K562 (cell line): ENCODE data around the gene KCNMB4. TPM values are rescaled to one million over a fixed set of nuclear protein-coding genes. Genes with fewer than 3 reads are reported as not detected.

Experiments
- CREB1 ChIP-seq, 2 experiments: sonication (generic) in 1 of 2; formaldehyde crosslinking in 1 of 2; IDR thresholded peaks; 2 replicates each; pipeline versions ENCODE4 v1.6.1 to v1.8.0; 2012 to 2022; ENCODE audit warnings: inconsistent platforms in 1 of 2, mild to moderate bottlenecking in 1 of 2, missing genetic modification reagents in 1 of 2, moderate library complexity in 1 of 2
- MNT ChIP-seq, 2 experiments: fragments of 450-650 bp; conservative IDR thresholded peaks; 2 replicates each; pipeline ENCODE4 v1.6.1; 2017; ENCODE audit warnings: mild to moderate bottlenecking in 2 of 2, moderate library complexity in 2 of 2
- ZBTB40 ChIP-seq, 2 experiments: fragments of 450-650 bp in 1 of 2; sonication (generic) in 1 of 2; formaldehyde crosslinking in 1 of 2; IDR thresholded peaks; 2 replicates each; pipeline versions ENCODE4 v1.7.1 to v1.9.0; 2016 to 2022; ENCODE audit warnings: inconsistent platforms in 1 of 2, mild to moderate bottlenecking in 1 of 2, missing genetic modification reagents in 1 of 2
- ZBTB5 ChIP-seq: fragments of 450-650 bp; IDR thresholded peaks from 2 replicates; pipeline ENCODE4 v1.6.1; 2017; ENCODE audit warnings: antibody characterized with exemption
- polyA plus RNA-seq, 8 experiments: library from polyadenylated mRNA; depleted of rRNA in 4 of 8; stranded (reverse) in 5 of 8; unstranded in 3 of 8; fragments of >200 nt; fragmentation: Nextera tagmentation in 2 of 8; fragmentation: Illumina TruSeq in 1 of 8; extraction: Ambion mirVana in 2 of 8; extraction: Trizol in 1 of 8; gene quantifications; 2 replicates each; pipeline versions ENCODE4 v1.2.1 to v1.2.3, GENCODE V29; 2011 to 2014; ENCODE audit warnings: inconsistent platforms in 1 of 8, missing spikeins in 1 of 8
- total RNA-seq, 7 experiments: library from RNA; depleted of rRNA in 6 of 7; stranded (reverse); fragments of >200 nt in 6 of 7; fragmentation: Illumina TruSeq in 2 of 7; extraction: Trizol in 2 of 7; gene quantifications; 2 replicates each; pipeline versions ENCODE4 v1.2.1 to v1.2.3, GENCODE V29; 2011 to 2021; ENCODE audit warnings: low replicate concordance in 1 of 7

Gene KCNMB4
- total and polyA plus RNA-seq, 9 of the 15 experiments (the other 6 are each of a cell fraction or from before 2014, with no cell fraction given), result 0.01 to 0.14 (median 0.06) TPM; not detected in 1

- TF ChIP-seq ZBTB40 (IDR thresholded peaks at IDR 0.05), result 0 out of 2 replicates have a peak, but pooled peaks have one; percentile 15
- TF ChIP-seq ZBTB40 (CRISPR knock-in tag; IDR thresholded peaks at IDR 0.05), result no peak
- no peak for TF ChIP-seq ZBTB5
- TF ChIP-seq CREB1 (IDR thresholded peaks at IDR 0.05), result no peak
- no peak for TF ChIP-seq CREB1 (CRISPR knock-in tag; IDR thresholded peaks at IDR 0.05)
- TF ChIP-seq MNT (conservative IDR thresholded peaks at IDR 0.05), result peak in 1 of 2 experiments; percentile 56; a peak in 1 of 4 replicates
These were observed at the start of gene KCNMB4 (continued) for GRCh38 chr12:70365648-70366518.
